GM19372 (cell line): ENCODE data around the gene ALG12.
"Not testable (repeated sequence)": the region's sequence is repeated elsewhere in the genome, so short reads cannot be mapped to it uniquely, and the experiment has no call there.

Source experiments
- ATAC-seq: cut with Tn5 transposase; IDR thresholded peaks from one replicate; pipeline ENCODE4 v1.9.1; 2021; ENCODE audit warnings: mild to moderate bottlenecking, low read depth, moderate library complexity; ENCODE audit not compliant: unreplicated experiment

ALG12 gene

DNA sequence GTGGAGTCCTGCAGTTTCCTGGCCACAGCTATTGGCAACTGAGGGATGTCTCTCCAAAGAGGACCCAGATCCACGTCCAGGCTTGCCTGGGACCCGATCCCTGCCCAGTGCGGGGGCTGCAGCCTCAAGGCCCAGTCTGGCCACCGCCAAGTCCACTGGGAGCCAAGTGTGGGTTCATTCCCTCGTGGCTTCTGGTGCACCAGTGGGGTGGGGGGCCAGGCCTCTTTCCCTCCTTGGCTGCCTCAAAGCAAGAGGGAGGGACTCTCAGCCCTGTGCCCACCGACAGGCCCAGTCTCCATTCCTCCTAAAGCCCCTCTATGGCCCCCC, 29.0 kb upstream of the ALG12 start:
- ATAC-seq, result no peak

DNA sequence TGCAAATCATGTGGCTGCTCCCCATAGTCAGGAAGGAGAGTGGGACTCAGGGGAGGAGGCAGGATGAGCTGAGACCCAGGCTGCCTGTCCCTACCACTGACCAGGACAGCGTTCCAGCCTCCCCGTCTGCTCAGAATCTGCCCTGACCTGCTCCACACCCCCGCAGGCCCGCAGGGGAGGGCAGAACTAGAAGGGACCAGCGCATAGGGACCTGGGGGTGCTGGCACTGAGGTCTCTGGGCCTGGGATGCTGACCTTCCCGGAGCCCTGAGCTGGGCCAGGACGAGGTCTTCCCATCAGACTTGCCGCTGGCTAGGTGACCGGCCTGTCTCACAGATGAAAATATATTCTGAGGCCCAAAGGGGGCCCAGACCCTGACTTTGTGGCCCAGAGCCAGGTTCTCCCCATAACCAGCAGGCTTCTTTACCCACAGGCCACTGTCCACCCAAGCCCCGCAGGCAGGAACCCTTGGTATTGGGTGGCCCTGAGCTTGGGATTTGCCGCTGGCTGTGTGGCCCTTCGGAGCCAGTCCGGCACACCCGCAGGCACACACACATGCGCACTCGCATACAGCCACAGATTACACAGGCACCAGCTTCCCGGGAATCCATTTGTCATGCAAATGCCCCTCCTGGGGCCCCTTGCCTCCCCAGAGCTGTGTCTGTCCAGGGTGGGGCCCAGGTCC, 28.5 kb upstream of the ALG12 start:
- ATAC-seq, result no peak

DNA sequence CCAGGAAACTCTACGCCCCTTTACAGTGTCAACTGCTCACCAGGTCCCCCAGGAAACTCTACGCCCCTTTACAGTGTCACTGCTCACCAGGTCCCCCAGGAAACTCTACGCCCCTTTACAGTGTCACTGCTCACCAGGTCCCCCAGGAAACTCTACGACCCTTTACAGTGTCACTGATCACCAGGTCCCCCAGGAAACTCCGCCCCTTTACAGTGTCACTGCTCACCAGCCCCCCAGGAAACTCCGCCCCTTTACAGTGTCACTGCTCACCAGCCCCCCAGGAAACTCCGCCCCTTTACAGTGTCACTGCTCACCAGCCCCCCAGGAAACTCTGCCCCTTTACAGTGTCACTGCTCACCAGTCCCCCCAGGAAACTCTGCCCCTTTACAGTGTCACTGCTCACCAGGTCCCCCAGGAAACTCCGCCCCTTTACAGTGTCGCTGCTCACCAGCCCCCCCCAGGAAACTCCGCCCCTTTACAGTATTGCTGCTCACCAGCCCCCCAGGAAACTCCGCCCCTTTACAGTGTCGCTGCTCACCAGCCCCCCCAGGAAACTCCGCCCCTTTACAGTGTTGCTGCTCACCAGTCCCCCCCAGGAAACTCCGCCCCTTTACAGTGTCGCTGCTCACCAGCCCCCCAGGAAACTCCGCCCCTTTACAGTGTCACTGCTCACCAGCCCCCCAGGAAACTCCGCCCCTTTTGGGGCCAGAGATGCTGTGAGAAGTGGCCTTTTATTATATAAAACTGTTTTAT, 27.0 kb upstream of the ALG12 start:
- not testable (repeated sequence) for ATAC-seq

DNA sequence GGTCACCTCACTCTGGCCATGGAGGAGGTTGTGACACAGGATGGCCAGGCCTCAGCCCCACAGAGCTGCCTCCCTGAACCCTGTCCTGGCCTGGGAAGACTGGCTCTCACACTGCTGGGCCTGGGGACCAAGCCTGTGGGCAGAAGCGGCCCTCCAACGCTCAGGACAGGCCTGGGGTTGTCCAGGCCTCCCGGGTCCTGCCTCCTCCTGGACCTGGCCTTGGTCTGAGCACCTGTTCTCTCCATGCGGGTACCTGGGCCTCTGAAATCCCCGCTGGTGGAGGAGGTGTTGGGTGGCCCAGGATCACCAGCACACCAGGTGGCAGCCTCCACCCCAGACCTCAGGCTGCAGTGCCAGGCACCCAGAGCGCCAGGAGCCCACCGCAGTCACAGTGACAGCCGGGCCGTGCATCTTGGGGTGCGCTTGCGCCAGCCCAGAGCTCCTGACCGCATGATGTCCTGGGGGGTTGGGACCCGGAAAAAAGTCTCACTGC, 26.2 kb upstream of the ALG12 start:
- ATAC-seq, result no peak

DNA sequence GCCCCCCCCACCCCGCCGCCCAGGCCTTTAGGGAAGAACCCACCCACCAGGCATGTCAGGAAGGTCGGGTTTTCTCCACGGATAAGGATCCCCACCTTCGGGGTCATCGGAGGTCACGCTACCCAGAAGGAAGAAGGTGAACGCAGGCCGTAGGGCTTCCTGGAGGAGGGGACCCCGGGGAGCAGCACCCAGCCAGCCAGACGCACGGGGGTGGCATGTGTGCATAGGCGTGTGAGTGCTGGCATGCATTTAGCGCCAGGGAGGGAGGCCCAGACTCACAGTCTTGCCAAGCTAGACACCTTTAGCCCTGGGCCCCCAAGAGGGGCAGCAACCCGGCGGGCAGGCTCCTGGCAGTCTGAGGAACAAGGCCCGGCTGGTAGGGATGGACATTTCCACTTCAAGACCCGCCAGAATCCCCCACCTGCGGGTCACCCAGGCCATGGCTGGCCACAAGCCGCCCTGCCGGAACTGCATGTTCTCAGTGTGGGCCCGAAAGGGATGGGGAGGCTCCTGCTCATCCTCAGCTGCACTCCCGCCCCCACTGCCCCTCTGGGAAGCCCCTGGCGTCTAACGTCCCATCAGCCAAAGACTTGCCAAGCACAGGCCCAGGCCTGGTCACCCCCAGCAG, 25.6 kb upstream of the ALG12 start:
- no peak for ATAC-seq

GRCh38 chr22:49943405-49943765, 25.1 kb upstream of the ALG12 start:
- ATAC-seq, result no peak

- ATAC-seq, result no peak
These were observed 24.5 kb upstream of the ALG12 start for GRCh38 chr22:49942565-49943404.

- ATAC-seq, result no peak
These were observed 23.5 kb upstream of the ALG12 start for GRCh38 chr22:49941507-49942316.

DNA sequence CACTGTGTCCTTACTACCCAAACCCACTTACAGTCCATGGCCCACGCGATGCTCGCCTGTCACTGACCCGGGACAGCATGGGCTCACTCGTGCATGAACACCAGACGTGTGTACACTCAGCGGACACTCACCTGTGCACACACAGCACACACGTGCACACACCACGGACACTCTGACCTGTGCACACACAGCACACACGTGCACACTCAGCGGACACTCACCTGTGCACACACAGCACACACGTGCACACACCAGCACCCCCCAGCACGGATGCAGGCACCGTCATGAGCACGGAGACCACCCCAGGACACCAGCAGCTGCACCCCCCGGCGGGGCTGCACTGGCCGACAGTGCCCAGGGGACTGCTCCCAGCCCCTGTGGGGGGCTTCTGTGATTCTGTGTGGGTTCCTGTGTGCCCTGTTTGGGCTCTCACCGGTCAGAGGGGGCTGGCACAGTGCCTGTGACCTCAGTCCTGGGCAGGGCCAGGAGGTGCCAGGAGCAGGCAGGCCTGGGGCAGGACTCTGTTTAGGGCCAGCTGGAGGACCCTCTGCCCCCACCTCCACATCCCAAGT, 20.4 kb upstream of the ALG12 start:
- no peak for ATAC-seq

DNA sequence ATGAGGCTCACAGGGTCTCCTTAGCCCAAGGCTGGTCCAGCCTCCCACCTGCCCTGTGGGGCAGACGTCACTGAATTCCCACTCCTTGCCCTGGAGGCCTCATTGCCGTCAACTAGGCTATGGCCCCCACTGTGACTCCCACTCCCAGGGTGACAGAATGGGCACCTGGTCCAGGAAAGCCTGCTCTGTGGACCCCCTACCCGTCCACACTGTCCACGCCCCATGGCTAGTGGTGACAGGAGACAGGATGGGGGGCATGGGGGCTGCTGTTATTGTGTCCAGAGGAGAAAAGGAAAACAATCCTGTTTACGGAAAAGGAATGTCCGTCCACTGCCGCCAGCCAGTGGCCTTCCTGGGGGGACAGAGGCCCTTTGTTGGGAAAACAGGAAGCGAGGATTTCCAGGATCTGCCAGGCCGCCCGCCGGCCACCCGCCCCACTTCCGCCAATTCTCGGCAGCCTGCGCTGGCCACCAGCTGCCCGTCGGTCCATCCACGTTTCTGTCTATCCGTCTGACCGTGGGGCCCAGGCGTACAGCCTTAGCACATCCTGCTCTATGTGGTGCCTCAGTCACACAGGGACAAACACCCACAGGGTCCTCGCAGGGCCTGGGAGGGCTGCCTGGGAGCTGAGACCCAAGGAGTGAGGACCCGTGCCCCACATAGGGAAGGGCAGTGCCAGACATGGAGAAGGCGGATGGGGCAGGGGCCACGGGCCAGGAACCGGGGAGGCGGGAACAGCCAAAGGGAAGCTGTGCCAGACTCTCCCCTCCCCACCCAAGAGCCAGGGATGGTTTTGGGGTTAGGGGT, 19.7 kb upstream of the ALG12 start:
- no peak for ATAC-seq

- no peak for ATAC-seq
These were observed 18.9 kb upstream of the ALG12 start for GRCh38 chr22:49936973-49937757.

DNA sequence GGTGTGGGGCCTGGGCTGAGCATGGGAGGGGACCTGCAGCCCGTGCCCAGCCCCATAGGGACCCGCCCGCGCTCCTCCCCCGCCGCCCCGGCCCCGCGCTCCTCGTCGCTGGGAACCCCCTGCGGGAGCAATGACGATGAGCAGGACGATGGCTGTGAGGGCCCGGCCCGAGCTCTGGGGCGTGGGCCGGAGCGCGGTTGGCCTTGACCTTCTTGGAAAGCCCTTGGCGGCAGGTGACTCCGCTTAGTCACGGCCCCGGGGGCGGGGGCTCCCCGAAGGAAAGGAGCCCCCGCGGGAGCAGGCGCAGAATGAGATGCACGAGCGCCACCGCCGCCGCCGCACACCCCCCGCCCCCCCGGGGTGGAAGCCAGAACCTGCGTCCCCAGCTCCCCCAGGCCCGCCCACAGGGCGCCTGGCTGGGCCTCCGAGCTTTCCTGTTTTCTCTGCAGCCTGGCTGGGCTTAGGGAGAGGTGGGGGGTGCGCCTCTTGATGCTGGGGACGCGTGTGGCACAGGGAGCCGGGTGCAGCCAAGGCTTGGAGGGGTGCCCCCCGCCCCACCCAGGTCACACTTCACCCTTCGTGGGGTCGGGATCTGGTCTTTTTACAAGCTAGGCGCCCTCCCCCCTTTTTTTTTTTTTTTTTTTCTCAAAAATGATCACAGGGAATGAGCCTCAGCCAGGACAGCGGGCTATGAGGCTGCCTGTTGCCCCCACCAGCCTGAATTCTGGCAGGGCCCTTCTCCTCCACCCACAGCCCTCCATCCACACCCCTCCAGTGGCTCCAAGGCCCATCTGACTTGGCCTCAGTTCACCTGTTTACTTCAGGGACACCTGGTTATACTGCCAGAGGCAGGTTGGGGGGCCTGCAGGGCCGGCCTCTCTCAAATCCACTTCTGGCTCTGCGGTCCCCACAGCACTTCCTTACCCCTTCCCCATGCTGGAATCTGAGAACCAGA, 18.1 kb upstream of the ALG12 start:
- peak; percentile 87 for ATAC-seq

- ATAC-seq, result no peak
These were observed 17.3 kb upstream of the ALG12 start for GRCh38 chr22:49935561-49935960.

DNA sequence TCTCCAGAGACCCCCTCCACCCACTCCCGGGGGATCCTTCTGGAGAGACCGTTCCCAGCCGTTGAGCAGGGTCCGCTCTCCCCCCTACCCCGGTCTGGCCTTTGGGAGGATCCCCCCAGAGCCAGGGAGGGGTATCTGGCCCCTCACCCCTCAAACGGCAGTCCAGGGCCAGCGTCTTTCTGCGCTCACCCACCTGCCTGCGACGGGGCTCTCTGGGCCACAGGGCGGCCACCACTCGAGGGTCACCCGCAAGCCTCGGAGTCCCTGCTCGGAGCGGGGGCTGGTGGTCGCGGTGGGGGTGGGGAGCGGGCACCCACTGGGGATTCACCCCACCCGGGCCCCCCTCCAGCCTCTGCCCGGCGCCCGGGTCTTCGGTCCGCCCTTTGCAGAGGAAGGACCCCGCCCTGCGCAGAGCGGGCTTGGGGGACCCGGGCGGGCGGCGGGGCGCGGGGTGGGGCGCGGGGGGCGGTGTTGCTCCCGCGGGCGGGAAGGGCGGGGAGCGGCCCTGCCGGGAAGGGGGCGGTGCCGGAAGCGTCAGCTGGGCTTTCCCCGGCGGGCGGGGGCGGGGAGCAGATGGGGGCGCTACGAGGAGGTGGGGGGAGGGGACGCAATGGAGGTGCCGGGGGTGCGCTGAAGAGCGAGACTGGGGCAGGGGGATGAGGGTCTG, 16.8 kb upstream of the ALG12 start:
- no peak for ATAC-seq

DNA sequence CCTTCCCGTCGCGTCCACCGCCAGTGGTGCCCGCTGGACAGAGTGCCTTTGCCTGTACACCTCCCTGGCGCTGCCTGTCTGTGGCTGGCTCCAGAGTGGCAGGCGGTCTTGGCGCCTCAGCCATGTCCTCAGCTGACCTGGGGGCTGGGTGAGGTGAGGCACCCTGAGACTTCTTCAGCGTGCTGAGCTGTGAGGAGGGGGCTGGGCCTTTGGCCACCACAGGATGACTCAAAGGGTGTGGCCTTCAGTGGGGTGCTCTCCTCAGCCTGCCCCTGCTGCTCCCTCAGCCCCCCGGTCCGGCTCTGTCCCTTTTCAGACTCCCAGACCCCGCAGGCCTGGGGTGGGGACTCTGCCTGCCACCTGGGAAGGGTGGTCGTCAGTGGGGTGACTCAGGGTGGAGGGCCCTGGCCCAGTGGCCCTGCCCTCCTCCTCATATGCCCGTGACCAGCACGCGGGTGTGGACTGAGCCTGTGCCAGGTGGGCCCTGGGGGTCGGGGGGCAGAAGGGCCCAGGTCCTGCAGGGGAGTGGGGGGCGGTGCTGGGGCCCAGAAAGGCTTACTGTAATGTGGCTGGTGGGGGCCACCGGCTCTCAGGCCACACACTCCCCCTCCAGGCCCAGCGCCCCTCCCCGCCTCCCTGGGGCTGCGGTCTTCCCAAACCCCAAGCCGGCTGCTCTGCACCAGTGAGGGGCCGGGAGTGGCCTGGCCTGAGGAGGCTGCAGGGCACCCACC, 16.1 kb upstream of the ALG12 start:
- ATAC-seq, result no peak
